Endothelial cell (in vitro differentiated cells): ENCODE measurements around the gene TECTA. TPM values are rescaled to one million over a fixed set of nuclear protein-coding genes. Genes with fewer than 3 reads are reported as not detected.
A peak's percentile ranks its signal among the peaks of the same experiment; 100 is the strongest.

ENCODE experiments used
- DNase-seq: peaks from one replicate; pipeline ENCODE4 v3.0.0; 2021; ENCODE audit warnings: low spot score
- H3K27ac Mint-ChIP-seq: one replicate; pipeline ENCODE4 v1.8.0; 2021; ENCODE audit warnings: mixed read lengths, inconsistent platforms; ENCODE audit not compliant: unreplicated experiment
- H3K27me3 Mint-ChIP-seq: one replicate; pipeline ENCODE4 v1.8.0; 2021; ENCODE audit warnings: mild to moderate bottlenecking, moderate library complexity, mixed read lengths, inconsistent platforms; ENCODE audit not compliant: unreplicated experiment
- H3K36me3 Mint-ChIP-seq: one replicate; pipeline ENCODE4 v1.8.0; 2021; ENCODE audit warnings: mild to moderate bottlenecking, low read depth, mixed read lengths, inconsistent platforms; ENCODE audit not compliant: unreplicated experiment
- H3K4me1 Mint-ChIP-seq: one replicate; pipeline ENCODE4 v1.8.0; 2021; ENCODE audit warnings: mild to moderate bottlenecking, mixed read lengths, inconsistent platforms; ENCODE audit not compliant: unreplicated experiment
- H3K4me3 Mint-ChIP-seq: one replicate; pipeline ENCODE4 v1.8.0; 2021; ENCODE audit warnings: mild to moderate bottlenecking, mixed read lengths, inconsistent platforms; ENCODE audit not compliant: unreplicated experiment
- H3K9me3 Mint-ChIP-seq: one replicate; pipeline ENCODE4 v1.8.0; 2021; ENCODE audit warnings: mixed read lengths, inconsistent platforms; ENCODE audit not compliant: unreplicated experiment
- total RNA-seq: library from RNA; stranded (reverse); fragmentation: NEBNext Ultra II Directional; extraction: Animal tissue kit (Norgen Biotek cat#: 25700); gene quantifications from one replicate; pipeline ENCODE4 v1.2.1, GENCODE V29; 2021; ENCODE audit not compliant: unreplicated experiment
- TF ChIP-seq, protein P1 (sequence below): fragments of 200-600 bp; sonication (generic); IDR thresholded peaks from one replicate; pipeline ENCODE4 v1.5.0; 2021; ENCODE audit warnings: antibody characterized with exemption; ENCODE audit not compliant: unreplicated experiment

TECTA gene
- total RNA-seq, 1 donor from 2014 or later, result 2.2 TPM

DNA sequence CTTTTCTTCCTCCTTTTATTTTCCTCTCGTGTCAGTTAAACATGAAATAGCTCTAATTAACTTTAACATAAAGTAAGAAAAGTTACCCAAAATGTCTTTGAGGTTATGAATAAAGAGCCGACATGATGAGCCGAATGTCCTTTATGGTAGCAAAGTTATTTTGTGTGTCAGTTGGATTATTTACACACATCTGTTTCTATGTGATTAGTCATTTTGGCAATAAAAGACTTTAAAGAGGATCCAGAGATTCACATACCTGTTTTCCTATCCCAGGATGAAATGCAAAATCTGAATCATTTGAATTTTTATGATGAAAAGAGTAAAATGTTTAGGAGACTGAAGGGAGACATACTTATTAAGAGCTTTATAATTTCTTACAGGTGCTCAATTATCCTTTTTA lies 34.0 kb upstream of the TECTA start:
- no peak for DNase-seq
- TF ChIP-seq, protein P1, sequence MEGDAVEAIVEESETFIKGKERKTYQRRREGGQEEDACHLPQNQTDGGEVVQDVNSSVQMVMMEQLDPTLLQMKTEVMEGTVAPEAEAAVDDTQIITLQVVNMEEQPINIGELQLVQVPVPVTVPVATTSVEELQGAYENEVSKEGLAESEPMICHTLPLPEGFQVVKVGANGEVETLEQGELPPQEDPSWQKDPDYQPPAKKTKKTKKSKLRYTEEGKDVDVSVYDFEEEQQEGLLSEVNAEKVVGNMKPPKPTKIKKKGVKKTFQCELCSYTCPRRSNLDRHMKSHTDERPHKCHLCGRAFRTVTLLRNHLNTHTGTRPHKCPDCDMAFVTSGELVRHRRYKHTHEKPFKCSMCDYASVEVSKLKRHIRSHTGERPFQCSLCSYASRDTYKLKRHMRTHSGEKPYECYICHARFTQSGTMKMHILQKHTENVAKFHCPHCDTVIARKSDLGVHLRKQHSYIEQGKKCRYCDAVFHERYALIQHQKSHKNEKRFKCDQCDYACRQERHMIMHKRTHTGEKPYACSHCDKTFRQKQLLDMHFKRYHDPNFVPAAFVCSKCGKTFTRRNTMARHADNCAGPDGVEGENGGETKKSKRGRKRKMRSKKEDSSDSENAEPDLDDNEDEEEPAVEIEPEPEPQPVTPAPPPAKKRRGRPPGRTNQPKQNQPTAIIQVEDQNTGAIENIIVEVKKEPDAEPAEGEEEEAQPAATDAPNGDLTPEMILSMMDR, result no peak
- no peak overlapping the region for H3K4me3 Mint-ChIP-seq
- peaks cover 10% of the 10 kb centered on the region for H3K4me1 Mint-ChIP-seq
- H3K9me3 Mint-ChIP-seq, result no peaks in the 10 kb centered on the region
- peaks cover 25% of the 10 kb centered on the region for H3K36me3 Mint-ChIP-seq
- no peaks in the 10 kb centered on the region for H3K27me3 Mint-ChIP-seq
- H3K27ac Mint-ChIP-seq, result no peak overlapping the region

DNA sequence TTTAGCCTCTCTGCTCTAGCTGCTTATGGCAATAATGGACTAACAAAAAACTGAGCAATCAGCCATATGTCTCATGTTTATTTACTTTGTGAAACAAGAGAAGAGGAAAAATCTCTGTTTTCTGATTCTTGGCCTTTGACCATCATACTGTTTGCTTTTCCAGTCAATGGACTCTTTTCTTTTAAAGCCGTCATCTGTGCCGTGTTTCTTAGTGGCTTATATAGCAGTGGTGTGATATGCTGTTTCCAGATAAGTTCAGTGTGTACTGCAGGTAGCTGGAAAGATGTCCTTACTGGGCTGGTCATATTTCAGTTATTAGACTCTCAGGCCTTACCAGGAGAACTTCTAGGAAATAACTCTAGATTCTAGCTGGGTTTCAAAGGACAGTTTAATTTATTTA lies 33.6 kb upstream of the TECTA start:
- H3K27ac Mint-ChIP-seq, result no peak overlapping the region
- peaks cover 10% of the 10 kb centered on the region for H3K4me1 Mint-ChIP-seq
- H3K9me3 Mint-ChIP-seq, result no peaks in the 10 kb centered on the region
- TF ChIP-seq, protein P1, result no peak
- no peak for DNase-seq
- H3K36me3 Mint-ChIP-seq, result peaks cover 25% of the 10 kb centered on the region
- H3K27me3 Mint-ChIP-seq, result no peaks in the 10 kb centered on the region
- no peak overlapping the region for H3K4me3 Mint-ChIP-seq

DNA sequence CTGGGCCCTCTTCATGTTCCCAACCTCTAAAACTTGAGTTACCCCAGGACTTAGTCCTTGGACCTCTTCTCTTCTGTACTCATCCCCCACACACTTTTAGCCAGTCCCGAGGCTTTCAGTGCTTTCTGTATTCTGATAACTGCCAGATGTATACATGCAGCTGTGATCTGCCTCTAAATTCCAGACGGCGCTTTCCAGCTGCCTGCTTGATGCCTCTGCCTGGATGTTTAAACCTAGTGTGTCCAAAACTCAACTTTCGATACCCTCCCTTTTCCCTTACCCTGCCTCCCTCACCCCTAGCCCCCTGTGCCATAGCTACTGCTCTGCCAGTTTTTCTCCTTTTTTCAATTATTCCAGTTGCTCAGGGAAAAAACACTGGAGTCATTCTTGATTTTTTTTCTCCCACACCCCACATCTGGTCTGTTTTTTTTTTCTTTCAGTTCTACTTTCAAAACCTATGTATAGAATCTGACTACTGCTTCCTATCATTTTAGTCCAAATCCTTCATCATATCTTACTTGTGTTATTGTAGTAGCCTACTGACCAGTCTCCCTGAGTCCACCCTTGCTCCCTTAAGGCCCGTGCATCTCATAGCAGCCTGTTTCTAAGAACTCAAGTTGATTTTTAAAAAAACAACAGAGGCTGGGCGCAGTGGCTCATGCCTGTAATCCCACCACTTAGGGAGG lies 32.9 kb upstream of the TECTA start:
- no peak for DNase-seq
- Mint-ChIP-seq H3K36me3 (peaks cover 25% of the 10 kb centered on the region), H3K4me1 (peaks cover 10% of the 10 kb centered on the region), H3K9me3 (no peaks in the 10 kb centered on the region), H3K27ac (no peak overlapping the region), H3K4me3 (no peak overlapping the region), H3K27me3 (no peaks in the 10 kb centered on the region)
- TF ChIP-seq, protein P1, result no peak

DNA sequence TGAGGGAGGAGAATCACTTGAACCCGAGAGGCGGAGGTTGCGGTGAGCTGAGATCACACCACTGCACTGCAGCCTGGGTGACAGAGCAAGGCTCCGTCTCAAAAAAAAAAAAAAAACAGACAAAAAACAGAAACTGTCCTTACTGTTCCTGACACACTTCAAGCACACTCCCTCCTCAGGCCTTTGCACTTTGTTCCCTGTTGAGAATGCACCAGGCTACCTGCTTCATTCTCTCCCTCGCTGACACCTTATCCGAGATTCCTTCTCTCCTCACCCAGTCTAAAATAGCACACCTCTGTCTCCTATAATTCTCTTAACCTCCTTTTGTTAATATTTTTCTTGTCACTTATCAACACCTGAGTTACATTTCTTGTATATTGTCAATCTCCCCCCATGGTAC lies 32.3 kb upstream of the TECTA start:
- no peak for DNase-seq
- Mint-ChIP-seq H3K27ac (no peak overlapping the region), H3K36me3 (peaks cover 25% of the 10 kb centered on the region), H3K27me3 (no peaks in the 10 kb centered on the region), H3K4me1 (peaks cover 10% of the 10 kb centered on the region), H3K9me3 (no peaks in the 10 kb centered on the region), H3K4me3 (no peak overlapping the region)
- TF ChIP-seq, protein P1, result no peak

DNA sequence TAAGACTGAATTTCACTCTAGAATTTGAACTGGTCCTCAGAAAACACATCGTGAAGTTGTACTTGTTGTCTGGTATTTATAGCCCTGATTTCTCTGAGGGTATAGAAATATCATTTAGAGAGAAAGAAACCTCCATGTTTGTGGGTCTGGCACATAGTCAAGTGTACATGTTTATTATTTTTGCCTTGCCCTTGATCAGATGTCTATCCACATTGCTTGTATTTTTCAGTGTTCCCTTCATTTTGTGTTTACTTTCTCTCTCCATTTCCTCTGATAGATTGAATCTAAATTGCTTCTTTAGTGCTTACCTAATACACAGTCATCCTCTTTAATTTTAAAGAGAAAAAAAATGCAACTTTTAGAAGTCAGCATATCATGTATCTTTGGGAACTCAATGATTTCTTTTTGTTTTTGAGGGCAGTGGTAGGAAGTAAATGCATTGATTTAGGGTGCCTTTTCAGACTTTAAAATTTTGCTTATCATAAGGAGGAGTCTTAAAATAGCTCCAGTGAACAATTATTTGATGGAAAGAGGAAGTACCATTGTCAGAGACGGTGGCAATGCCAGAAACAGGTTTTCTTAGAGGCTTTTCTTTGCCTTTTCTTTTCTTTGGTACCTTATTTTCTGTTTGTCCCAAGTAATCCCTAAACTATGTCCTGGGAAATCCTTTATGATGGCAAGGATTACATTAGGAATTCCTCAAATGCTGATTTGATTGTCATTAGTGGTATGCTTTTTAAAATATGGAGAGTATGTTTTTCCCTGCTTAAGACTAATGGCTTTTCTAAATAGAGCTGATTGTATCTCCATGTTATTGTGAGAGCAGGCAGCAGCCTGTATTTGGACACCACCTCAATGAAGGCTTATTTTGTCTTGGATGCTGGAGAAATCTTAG lies 29.8 kb upstream of the TECTA start:
- TF ChIP-seq, protein P1, result no peak
- no peak for DNase-seq
- H3K36me3 Mint-ChIP-seq, result peaks cover 18% of the 10 kb centered on the region
- H3K4me3 Mint-ChIP-seq, result no peak overlapping the region
- H3K4me1 Mint-ChIP-seq, result peaks cover 10% of the 10 kb centered on the region
- H3K27me3 Mint-ChIP-seq, result no peaks in the 10 kb centered on the region
- H3K27ac Mint-ChIP-seq, result peak overlapping the region; percentile 9
- no peaks in the 10 kb centered on the region for H3K9me3 Mint-ChIP-seq
